GM19438 (cell line): Measurements from ENCODE around the gene ATF7IP.
"Not testable (repeated sequence)": the region's sequence is repeated elsewhere in the genome, so short reads cannot be mapped to it uniquely, and the experiment has no call there.

Experiments
- ATAC-seq: cut with Tn5 transposase; IDR thresholded peaks from one replicate; pipeline ENCODE4 v1.9.1; 2021; ENCODE audit warnings: low read depth; ENCODE audit not compliant: unreplicated experiment

ATF7IP gene

DNA sequence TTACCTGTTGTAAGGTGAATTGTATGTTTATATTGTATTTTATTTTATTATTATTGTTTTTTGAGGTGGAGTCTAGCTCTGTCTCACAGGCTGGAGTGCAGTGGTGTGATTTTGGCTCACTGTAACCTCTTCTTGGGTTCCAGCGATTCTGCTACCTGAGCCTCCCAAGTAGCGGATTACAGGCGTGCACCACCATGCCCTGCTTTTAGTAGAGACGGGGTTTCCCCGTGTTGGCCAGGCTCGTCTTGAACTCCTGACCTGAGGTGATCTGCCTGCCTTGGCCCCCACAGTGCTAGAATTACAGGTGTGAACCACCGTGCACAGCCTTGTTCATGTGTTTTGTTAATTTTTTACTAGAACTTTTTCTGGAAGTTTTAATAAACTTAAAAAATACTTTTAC is 3.8 kb downstream of the ATF7IP start:
- ATAC-seq = no peak

GRCh38 chr12:14373217-14373616 is 7.7 kb downstream of the ATF7IP start:
- ATAC-seq = no peak

DNA sequence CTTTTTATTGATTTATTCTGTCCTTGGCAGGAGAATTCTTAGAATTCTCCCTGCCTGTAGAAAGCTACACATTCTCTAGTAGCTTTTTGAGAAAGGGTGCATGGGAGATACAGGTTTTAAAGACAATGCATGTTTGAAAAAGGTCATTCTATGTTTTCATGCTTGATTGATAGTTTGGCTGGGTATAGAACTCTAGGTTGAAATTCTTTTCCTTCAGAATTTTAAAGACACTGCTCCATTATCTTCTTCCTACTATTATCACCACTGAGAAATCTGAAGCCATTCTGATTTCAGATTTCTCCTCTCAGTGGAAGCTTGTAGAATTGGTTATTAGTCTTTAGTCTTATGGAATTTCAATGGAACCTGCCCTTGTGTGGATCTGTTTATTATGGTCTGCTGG is 14.0 kb downstream of the ATF7IP start:
- ATAC-seq = no peak

- peak; percentile 95 for ATAC-seq
Measured at GRCh38 chr12:14384783-14385638, 19.5 kb downstream of the ATF7IP start.

GRCh38 chr12:14387219-14387871 is 21.9 kb downstream of the ATF7IP start:
- ATAC-seq = no peak

DNA sequence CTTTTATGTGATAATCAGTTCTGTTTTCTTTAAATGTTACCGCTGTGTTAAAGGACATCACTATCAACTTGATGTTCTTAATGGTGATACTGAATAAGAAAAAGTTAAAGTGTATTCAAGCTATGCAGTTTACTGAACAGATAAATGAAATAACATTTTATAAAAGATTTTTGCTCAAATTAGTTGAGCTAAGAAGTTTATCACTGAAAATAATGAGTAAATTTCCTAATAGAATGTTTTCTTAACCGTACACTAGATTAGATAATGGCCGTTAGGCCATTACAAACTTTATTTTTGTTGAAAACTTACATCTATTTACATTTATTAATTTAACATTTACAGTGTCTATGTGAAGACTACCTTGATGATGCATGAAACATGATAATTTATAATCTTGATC is 25.0 kb downstream of the ATF7IP start:
- no peak for ATAC-seq

DNA sequence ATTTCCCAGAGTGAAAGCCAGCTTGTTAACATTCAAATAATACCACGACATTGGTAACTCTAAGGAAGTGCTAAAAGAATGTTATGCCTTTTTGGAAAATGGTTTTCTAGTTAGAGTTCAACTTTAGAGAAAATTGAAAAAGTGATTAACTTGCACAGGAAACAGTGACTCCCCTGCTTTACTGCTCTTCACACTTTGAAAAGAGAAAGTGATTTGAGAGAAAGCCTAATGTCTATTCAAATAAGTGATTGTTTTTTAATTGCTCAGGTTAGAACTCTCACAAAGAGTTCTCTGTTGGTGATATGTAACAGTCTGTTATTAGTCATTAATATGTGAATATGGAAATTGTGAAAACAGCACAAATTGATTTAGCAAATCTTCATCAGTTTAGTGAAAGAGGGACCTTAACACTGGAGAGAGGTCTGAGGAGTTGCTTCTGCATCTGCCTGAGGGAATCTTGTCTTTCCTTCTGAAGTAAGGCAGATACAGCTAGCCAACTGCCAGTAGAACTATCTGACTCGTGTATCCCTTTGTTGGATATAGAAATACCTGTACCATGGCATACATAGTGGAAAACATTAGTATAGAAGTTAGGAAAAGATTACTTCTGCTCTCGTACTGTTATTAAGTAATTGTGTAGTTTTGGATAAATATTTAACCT is 25.5 kb downstream of the ATF7IP start:
- no peak for ATAC-seq

DNA sequence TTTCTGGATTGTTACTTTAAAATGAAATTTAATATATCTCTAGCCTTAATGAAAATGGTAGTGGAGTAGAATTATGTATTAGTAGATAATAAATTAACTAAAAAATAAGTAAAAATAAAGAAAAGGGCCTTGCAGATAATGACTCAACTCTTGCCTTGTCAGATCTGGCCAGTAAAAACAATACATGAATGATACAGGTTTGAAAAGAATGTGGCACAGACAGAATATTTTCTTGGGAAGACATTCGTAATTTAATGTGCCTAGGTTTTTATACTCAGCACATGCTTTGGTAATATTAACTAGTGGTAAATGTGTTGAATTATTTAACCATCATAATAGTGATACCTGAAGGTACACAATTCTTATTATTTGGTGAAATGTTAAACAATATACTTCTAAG is 28.3 kb downstream of the ATF7IP start:
- no peak for ATAC-seq

- peak; percentile 65 for ATAC-seq
Measured at GRCh38 chr12:14394317-14395073, 29.0 kb downstream of the ATF7IP start.

GRCh38 chr12:14395074-14395778 is 29.7 kb downstream of the ATF7IP start:
- peak; percentile 35 for ATAC-seq

GRCh38 chr12:14396071-14396470 is 30.6 kb downstream of the ATF7IP start:
- peak; percentile 61 for ATAC-seq

GRCh38 chr12:14399871-14400270 is 34.4 kb downstream of the ATF7IP start:
- ATAC-seq = no peak

- no peak for ATAC-seq
Measured at GRCh38 chr12:14400599-14400998, 35.1 kb downstream of the ATF7IP start.

- not testable (repeated sequence) for ATAC-seq
Measured at GRCh38 chr12:14401267-14401666, 35.8 kb downstream of the ATF7IP start.

DNA sequence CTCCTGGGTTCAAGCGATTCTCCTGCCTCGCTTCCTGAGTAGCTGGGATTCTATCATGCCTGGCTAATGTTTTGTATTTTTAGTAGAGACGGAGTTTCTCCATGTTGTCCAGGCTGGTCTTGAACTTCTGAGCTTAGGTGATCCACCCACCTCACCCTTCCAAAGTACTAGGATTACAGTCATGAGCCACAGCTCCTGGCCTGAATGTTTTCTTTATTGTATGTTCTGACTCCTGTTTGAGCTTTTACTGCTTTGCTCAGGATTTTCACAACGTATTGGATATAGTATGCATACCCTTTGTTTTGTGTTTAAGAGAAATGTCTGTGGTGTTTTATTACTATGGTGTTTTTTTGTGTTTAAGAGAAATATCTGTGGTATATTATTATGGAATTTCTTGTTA is 37.2 kb downstream of the ATF7IP start:
- no peak for ATAC-seq

DNA sequence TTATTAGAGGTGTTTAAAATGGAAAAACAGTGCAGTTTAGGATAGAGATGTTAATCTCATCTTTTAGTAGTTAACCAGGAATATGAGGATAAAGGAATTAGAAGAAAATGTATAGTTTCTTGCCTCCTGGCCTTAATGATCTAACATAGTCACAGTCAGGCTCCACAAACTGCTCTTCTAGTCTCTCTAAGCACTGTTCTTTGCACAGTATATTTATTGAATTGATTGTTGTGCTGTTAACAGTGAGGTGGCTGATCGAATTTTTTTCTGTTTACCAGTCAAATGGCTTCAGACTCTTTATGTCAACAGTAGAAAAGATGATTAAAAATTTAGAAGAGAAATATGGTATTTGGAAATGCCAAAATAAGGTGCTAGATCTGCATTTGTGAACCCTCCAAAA is 37.8 kb downstream of the ATF7IP start:
- ATAC-seq = no peak

DNA sequence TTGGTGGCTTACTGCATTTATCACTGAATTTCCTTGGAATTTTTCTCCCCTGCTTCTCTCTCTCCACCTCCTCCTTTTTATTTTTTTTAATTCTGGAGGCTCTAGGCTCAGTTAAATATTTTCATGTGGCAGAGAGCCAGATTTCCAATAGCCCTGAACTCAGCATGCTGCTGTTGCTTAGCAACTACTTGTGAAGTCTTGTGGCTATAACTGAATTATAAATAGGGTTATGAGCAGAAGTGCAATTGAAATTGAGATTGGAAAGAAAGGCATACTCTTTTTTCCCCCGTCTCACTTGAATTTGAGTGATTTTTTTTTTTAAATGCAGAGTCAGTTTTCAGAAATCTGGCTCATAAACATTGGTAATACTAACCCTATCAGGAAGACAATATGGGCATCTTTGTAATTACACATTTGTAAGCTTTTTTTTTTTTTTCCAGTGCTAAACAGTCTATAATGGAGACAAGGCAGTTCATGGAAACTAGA is 38.3 kb downstream of the ATF7IP start:
- no peak for ATAC-seq

DNA sequence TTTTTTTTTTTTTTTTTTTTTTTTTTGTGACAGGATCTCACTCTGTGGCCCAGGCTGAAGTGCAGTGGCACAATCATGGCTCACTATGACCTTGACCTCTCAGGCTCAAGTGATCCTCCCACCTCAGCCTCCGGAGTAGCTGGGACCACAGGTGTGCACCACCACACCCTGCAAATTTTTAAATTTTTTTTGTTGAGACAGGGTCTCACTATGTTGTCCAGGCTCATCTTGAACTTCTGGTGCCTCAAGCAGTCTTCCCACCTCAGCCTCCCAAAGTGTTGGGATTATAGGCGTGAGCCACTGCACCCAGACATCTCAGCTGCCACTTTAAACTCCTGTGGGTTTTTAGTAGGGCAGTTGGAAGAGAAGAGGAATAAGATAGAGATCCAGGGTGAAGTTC is 39.9 kb downstream of the ATF7IP start:
- not testable (repeated sequence) for ATAC-seq

GRCh38 chr12:14408208-14408607 is 42.7 kb downstream of the ATF7IP start:
- no peak for ATAC-seq

- ATAC-seq = no peak
Measured at GRCh38 chr12:14410177-14410576, 44.7 kb downstream of the ATF7IP start.
